ENCODE results near the gene IKZF4.
"Not testable (repeated sequence)": the region's sequence is repeated elsewhere in the genome, so short reads cannot be mapped to it uniquely, and the experiment has no call there.

IKZF4 gene

DNA sequence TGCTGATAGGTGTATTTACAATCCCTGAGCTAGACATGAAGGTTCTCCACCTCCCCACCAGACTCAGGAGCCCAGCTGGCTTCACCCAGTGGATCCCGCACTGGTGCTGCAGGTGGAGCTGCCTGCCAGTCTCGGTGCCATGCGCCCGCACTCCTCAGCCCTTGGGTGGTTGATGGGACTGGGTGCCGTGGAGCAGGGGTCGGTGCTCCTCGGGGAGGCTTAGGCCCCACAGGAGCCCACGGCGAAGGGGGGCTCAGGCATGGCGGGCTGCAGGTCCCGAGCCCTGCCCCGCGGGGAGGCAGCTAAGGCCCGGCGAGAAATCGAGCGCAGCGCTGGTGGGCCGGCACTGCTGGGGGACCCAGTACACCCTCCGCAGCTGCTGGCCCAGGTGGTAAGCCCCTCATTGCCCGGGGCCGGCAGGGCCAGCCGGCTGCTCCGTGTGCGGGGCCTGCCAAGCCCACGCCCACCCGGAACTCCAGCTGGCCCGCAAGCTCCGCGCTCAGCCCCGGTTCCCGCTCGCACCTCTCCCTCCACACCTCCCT lies 20.8 kb upstream of the IKZF4 start:
- not testable (repeated sequence) for DNase-seq

DNA sequence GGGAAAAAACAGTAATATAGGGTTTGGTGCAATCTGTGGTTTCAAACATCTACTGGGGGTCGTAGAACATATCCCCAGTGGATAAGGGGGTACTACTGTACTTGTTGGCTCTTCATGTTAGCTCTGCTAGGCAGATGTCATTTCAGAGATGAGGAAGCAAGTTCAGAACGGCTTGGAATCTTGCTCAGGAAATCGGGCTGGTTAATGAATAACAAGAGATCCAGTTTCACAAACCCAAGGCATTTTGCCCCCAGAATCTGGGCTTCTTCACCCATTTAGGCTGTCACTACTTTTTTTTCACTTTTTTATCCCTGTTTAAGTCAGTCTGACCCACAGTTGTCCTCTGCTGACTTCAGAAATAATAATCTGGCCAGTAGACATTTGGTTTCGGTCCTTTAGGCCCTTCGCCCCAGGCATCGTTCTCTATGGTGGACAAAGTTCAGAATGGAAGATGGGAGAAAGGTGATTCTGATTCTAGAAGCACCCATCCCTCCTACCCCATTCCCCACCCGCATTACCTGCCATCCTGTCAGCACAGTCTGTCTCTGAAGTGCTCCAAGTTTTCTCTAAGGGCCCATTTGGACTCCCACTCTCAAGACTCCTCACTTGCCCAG lies 19.2 kb upstream of the IKZF4 start:
- DNase-seq = no peak

DNA sequence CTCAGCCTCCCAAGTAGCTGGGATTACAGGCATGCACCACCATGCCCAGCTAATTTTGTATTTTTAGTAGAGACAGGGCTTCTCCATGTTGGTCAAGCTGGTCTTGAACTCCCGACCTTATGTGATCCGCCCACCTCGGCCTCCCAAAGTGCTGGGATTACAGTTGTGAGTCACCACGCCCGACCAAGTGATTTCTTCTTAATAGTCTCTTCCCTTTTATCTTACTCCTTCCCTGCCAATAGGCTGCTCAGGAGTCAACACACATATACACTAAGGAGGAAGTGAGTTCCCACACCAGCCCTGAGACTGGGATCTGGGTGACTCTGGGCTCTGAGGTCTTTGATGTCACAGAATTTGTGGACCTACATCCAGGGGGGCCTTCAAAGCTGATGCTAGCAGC lies 17.5 kb upstream of the IKZF4 start:
- not testable (repeated sequence) for DNase-seq

DNA sequence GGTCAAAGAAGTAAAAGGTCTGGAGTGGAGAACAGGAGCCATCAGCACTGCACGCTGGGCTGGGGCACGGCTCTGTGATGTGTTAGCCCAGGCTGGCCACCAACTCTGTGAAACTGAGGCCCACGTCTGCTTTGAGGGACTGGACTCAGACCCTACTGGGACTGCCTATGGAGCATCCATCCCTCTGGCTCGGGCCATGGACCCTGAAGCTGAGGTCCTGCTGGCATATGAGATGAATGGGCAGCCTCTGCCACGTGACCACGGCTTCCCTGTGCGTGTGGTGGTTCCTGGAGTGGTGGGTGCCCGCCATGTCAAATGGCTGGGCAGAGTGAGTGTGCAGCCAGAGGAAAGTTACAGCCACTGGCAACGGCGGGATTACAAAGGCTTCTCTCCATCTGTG lies 16.6 kb upstream of the IKZF4 start:
- DNase-seq = no peak

DNA sequence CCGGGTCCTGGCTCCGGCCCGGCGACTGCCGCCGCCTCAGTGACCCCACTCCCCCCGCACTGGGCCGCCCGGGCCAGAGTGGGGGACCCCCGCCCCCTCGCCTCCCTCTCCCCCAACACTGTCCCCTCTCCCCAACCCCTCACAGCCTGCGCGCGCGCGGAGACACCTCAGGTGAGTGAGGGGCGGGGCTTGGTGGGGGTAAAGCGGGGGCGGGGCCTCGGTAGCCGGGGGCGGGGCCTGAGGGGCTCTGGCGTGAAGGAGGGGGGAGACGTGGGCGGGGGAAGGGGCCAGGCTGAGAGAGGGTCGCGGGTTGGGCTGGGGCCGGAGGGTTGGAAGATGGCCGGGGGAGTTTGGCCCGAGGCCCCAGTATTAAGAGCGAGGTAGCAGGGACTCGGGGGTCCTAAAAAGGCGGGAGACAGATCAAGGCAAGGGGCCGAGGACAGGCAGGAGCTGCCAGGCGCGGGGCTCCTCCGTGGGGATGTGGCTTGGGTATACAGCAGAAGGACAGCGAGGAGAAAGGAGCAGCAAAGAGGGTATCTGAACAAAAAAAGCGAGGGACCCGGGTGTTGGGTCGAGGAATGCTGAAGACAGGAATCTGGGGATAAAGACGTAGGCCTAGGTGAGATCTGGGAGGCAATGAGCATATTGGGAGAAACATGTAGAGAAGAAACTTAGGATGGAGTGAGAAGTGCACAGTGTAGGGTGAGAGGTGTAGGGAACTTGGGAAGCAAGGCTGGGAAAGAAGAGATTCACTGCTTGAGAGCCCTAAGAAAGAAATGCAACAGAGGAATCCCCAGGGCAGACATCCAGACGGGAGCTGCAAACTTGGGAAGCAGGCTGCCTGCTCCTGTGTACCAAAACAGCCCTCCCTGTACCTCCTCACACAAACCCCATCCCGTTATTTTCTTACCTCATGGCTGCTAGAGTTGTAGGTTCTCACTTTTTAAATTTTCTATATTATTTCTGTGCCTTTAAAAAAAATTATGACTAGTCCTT lies 13.0 kb upstream of the IKZF4 start:
- DNase-seq = peak; percentile 37 to 81 (median 74)

DNA sequence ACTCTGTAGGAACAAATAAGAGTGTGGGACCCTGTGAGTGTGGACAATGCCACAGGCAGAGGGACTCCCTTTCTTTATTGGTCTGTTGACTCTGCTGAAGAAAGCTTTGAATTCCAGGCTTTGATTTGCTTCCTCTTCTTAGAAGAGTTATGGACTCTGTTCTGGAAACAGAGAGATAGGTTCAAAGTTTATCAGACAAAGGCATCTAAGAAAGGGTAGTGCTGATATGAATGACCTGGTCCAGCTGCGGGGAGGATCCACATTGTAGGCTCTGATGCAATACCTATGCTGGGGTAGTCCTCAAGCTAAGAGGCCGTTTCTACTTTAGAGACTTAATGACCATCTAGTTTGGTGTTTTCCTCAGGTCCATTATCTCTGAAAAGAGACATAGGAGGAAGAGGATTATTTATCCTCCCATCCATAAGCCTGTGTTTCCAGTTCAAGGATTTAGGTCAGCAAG lies 10.7 kb upstream of the IKZF4 start:
- no peak for DNase-seq

DNA sequence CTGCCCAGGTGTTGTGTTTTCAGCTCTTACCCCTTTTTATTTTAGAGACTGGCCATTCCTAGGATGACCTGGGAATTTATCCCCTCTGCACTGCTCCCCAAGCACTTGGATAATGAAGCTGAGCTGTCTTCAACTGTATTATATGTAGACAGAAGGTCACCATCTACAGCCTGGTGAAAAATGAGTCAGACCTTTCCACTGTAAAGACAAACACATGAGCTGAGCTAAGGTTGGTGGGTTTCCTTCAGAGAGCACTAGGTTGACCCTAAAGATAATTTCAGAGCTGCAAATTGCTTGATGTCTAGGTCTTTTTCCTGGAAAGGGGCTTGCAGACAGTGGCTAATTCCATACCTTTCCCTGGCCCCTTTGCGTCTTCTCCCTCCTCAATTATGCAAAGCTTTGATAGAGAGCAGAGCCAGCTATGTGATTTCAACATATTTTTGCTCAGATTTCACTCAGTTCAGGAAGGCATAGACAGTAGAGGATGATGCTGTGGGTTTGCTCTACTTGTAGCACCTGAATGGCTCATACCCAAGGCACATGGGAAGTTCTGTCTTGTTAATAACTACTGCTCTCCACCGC lies 9.2 kb upstream of the IKZF4 start:
- DNase-seq = no peak

DNA sequence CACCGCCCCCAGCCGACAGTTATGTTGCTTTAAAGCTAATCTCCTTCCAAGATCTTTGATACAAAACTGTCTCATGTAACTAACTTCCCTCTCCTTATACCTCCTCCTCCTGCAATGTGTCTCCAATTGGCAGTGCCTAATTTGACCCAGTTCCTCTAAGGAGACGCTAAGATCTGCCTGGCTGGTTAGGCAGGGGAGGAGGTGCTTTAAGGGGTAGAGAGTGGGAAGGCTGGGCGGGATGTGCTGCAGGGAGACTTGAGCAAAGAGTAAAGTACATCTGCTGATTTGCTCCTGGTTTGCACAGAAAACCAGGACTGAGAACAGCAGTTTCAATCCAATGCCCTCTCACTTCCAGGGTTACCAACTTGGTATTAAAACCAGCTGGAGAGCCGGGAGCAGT lies 7.4 kb upstream of the IKZF4 start:
- no peak for DNase-seq

DNA sequence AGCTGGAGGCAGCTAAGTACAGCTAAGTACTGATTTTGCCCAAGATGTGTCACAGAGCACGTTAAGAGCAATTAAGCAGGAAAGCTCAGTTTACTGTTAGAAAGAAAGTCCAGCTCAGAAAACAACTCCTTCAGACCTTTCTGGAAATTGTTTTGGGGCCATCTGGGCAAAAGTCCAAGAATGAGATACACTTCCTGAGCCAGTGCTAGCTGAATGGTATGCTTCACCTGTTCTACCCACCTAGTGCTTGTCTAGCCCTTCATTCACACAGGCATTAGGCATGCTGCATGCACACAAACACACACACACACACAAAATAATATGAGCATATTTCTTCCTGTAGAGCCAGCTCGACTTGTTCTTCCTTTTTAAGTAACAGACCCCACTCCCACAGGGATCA lies 6.6 kb upstream of the IKZF4 start:
- DNase-seq = no peak

DNA sequence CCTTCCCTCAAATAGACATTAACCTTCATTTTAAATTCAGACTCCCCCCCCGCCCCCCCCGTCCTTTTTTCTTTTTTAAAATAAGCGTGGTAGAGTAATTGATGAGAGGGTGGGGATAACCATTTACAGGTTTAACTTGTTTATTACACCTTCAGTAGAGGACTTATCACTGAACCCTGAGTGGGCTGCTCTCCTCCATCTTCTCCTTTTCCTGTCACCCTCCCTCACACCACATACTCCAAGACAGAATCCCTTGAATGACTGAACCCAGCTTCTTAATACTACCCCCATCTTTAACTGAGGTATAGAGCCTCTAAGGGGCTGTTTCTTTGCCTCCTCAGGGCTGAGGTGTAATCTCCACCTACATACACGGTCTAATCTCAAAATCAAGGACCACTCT lies 3.7 kb upstream of the IKZF4 start:
- DNase-seq = no peak

DNA sequence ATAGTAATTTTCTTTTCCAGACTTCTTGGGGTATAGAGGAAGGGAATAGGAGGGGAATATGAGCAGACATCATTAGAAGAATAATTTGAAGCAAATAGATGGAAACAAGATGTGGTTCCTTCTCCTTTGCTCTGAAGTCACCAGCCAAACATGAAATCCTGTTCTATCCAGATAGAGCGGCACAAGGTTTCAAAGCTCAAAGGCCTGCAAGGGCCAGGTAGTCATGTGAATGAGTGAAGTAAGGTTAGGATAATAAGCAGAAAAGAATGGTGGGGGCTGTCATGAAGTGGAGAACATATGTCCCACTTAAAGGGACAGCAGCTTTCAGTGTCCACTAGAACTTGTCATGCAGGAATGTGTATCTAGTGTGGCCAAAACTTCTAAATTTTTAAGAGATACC lies 2.5 kb upstream of the IKZF4 start:
- no peak for DNase-seq

DNA sequence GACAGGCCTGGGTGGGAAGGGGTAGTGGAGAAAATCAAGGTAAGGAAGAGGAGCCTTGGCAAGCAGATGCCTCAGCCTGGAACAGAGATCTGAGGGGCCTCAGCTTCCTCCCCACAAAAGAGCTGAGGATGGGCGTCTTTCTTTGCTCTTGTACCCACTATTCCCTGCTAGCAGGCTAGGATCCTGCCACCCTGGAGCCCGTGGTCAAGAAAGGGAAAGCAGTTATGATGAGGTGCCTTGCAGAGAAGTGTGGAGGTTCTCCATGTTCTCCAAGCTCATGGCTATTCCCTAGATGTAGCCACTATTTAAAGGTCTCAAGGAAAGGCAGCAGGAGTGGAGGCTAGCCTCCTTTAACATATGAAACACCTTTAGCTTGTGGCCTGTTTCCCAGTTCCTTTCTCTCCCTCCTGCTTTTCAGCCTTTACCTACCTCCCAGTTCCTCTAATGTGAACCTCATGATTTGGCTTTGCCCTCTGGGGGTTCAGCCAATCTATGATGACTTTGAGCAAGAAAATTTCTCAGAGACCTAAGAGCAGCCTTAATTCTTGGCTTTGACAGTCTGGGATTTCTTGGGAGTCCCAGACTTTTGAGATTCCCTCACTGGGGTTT lies 1.1 kb downstream of the IKZF4 start:
- no peak for DNase-seq

DNA sequence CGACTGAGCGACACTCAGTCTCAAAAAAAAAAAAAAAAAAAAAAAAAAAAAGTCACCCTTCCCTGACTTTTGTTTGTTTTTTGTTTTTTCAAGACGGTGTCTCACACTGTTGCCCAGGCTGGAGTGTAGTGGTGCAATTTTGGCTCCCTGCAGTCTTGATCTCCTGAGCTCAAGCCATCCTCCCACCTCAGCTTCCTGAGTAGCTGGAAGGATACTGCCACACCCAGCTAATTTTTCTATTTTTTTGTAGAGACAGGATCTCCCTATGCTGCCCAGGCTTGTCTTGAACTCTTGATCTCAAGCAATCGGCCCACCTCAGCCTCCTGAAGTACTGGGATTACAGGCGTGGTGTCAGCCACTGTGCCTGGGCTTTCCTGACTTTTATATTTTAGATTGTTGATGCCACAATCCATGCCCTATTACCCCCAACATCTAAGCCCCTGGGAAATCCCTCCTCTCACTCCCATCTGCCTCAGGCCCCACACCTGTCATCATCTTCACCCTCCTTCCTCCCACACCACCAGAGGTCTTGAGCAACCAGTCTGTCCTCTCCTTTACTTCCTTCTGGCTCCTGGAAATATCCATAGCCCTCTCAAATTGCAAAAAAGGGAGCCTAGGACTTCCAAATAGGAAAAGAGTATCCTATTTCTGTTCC lies 7.8 kb downstream of the IKZF4 start:
- no peak for DNase-seq

DNA sequence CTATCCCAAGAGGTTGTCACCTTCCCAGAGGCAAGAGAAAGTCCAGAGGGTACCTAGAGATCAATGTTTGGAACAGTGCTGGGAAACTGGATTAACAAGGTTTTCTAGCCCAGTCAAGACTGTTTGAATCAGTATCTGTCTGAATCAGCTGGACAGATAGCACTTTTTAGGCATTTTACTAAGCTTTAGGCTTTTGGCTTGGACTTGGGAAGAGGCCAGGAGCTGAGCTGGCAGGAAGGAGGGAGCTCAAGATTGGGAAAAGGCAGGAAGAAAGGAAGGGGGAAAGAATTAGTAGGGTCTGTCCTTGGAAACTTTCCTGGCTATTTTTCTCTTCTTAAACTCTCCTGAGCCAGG lies 8.3 kb downstream of the IKZF4 start:
- DNase-seq = no peak

DNA sequence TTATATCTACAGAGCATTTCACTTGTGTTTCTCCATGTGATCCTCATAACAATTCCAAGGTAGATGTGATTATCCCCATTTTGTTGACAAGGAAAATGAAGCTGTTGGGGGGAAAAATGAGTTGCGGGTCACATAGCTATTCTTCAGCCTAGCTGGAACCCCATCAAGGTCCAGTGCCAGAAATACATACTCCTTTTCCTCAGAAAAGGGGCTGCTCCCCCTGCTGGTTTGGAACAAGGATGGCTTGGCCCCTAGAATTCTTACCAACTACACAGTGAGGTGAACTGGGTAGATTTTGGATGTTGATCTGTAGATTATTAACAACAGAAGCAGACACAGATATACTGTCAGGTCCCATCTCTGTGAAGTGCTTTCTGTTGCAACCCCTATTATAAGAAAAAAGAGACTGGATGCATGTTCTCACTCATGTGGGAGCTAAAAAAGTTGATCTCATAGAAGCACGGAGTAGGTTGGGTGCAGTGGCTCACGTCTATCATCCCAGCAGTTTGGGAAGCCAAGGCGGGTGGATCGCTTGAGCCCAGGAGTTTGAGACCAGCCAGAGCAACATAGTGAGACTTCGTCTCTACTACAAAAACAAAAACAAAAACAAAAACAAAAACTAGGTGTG lies 8.9 kb downstream of the IKZF4 start:
- peak; percentile 3 to 58 (median 20) for DNase-seq

DNA sequence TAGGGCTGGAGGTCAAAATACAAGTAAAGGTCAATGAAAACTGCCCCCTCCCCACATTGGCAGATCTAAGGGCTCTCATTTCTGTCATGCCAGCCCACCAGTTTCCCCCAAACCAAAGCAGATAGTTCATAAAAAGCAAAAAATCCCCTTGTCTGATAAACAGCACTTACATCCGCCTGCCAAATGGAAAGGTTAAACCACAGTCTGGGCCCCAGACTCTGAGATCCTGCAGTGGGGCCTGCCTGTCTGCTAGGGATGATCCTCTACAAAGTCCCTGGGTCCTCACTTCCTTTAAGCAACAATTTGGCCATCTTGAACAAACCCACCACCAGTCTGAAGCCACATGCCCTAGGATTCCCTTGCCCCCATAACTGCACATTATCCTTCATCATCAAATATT lies 11.1 kb downstream of the IKZF4 start:
- DNase-seq = no peak

DNA sequence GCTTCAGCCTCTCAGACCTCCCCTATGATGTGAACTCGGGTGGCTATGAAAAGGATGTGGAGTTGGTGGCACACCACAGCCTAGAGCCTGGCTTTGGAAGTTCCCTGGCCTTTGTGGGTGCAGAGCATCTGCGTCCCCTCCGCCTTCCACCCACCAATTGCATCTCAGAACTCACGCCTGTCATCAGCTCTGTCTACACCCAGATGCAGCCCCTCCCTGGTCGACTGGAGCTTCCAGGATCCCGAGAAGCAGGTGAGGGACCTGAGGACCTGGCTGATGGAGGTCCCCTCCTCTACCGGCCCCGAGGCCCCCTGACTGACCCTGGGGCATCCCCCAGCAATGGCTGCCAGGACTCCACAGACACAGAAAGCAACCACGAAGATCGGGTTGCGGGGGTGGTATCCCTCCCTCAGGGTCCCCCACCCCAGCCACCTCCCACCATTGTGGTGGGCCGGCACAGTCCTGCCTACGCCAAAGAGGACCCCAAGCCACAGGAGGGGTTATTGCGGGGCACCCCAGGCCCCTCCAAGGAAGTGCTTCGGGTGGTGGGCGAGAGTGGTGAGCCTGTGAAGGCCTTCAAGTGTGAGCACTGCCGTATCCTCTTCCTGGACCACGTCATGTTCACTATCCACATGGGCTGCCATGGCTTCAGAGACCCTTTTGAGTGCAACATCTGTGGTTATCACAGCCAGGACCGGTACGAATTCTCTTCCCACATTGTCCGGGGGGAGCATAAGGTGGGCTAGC lies 13.9 kb downstream of the IKZF4 start:
- no peak for DNase-seq

DNA sequence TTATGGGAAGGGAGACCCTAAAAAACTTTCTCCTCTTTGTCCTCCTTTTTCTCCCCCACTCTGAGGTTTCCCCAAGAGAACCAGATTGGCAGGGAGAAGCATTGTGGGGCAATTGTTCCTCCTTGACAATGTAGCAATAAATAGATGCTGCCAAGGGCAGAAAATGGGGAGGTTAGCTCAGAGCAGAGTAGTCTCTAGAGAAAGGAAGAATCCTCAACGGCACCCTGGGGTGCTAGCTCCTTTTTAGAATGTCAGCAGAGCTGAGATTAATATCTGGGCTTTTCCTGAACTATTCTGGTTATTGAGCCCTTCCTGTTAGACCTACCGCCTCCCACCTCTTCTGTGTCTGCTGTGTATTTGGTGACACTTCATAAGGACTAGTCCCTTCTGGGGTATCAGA lies 16.3 kb downstream of the IKZF4 start:
- DNase-seq = no peak

DNA sequence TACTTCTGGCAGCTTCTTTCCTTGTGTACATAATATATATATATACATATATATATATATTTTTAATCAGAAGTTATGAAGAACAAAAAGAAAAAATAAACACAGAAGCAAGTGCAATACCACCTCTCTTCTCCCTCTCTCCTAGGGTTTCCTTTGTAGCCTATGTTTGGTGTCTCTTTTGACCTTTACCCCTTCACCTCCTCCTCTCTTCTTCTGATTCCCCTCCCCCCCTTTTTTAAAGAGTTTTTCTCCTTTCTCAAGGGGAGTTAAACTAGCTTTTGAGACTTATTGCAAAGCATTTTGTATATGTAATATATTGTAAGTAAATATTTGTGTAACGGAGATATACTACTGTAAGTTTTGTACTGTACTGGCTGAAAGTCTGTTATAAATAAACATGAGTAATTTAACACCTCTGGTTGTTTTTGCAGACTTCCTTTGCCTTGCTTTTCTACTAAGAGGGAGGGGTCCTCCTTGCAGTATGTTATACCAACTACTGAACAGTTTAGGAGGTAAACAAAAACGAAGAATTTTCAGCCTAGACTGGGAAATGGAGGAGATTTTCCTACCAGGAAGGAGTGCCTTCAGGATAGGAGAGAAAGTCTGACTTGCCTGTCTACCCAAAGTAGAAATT lies 17.3 kb downstream of the IKZF4 start:
- DNase-seq = no peak

DNA sequence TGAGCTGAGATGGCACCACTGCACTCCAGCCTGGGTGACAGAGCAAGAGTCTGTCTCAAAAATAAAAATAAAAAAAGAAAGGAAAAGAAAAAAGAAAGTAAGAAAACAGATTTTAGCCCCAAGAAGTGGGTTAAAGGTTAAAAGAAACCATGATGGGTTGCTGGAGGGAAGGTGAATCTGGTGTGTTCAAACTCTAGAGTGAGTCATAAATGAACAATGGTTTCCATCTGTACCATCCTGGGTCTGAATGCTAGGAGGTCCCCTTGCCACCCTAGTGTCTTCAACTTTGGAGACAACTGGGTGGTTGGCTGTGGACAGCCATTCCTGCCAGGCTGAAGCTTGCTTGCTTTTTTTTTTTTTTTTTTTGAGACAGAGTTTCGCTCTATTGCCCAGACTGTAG lies 19.3 kb downstream of the IKZF4 start:
- DNase-seq = no peak

DNA sequence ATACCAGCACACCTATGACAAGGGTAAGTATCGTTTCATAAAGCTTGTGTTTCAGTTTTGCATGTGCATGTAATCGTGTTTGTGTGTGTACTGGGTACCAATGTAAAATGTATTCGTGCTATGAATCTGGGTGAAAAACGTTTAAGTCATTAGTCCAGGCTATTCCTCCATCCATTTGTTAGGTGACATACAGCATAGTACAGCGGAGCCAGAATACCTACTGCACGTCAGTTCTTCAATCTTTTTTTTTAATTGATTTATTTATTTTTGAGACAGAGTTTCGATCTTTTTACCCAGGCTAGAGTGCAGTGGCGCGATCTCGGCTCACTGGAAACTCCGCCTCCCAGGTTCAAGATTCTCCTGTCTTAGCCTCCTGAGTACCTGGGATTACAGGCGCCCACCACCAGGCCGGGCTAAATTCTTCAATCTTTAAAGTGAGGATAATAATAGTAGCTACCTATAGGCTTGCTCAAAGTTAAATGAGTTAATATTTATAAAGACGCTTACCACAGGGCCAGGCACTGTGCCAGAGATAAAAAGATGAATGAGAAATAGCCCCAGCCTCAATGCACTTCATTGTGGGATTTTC lies 20.2 kb downstream of the IKZF4 start:
- no peak for DNase-seq

All from stimulated activated naive CD4-positive, alpha-beta T cell (primary cell).